ENCODE data around the gene SIM2. TPM values are rescaled to one million over a fixed set of nuclear protein-coding genes. Genes with fewer than 3 reads are reported as not detected.

The SIM2 gene
- total RNA-seq, 4 donors from 2014 or later: 0.42 TPM; not detected in 3

- H3K27ac ChIP-seq (replicated peaks in 1 of 4): no peak overlapping the region
- intact Hi-C loops (cut with DNase I): no loop called here
- WGBS: 72% methylated on average over 5 of the region's 7 CpGs
- peaks cover 15 to 25% (median 15%) of the 10 kb centered on the region in 4 donors for H3K4me1 ChIP-seq
- peaks cover 0 to 4% (median 0%) of the 10 kb centered on the region in 4 donors for H3K9me3 ChIP-seq
- no peak for TF ChIP-seq POLR2AphosphoS5 (IDR thresholded peaks at IDR 0.05)
- no peak for TF ChIP-seq POLR2A (IDR thresholded peaks at IDR 0.05; ENCODE audit: low read depth)
- no peak for DNase-seq (ENCODE audit: extremely low spot score)
- H3K27me3 ChIP-seq: peaks cover 0 to 97% (median 39%) of the 10 kb centered on the region in 4 donors
- H3K36me3 ChIP-seq: no peaks in the 10 kb centered on the region
- no peak overlapping the region for H3K4me3 ChIP-seq
Measured at GRCh38 chr21:36689324-36689723, 9.6 kb upstream of the SIM2 start.

GRCh38 chr21:36690628-36691554 lies 8.0 kb upstream of the SIM2 start:
- intact Hi-C loops (cut with DNase I): no loop called here
- H3K27ac ChIP-seq (replicated peaks in 1 of 4): no peak overlapping the region
- peaks cover 0 to 4% (median 0%) of the 10 kb centered on the region in 4 donors for H3K9me3 ChIP-seq
- DNase-seq (ENCODE audit: extremely low spot score): no peak
- H3K27me3 ChIP-seq: peaks cover 0 to 98% (median 55%) of the 10 kb centered on the region in 4 donors
- no peak overlapping the region for H3K4me3 ChIP-seq
- no peaks in the 10 kb centered on the region for H3K36me3 ChIP-seq
- TF ChIP-seq POLR2A (IDR thresholded peaks at IDR 0.05; ENCODE audit: low read depth) (no peak), POLR2AphosphoS5 (IDR thresholded peaks at IDR 0.05) (no peak), EP300 (IDR thresholded peaks at IDR 0.05) (no peak), CTCF (IDR thresholded peaks at IDR 0.05) (no peak)
- 15% methylated on average over 12 of the region's 12 CpGs for WGBS
- peaks cover 12 to 30% (median 19%) of the 10 kb centered on the region in 4 donors for H3K4me1 ChIP-seq

- 10% methylated on average over 18 of the region's 18 CpGs for WGBS
- H3K36me3 ChIP-seq: no peaks in the 10 kb centered on the region
- H3K4me1 ChIP-seq: peaks cover 12 to 37% (median 21%) of the 10 kb centered on the region in 4 donors
- TF ChIP-seq POLR2A (IDR thresholded peaks at IDR 0.05; ENCODE audit: low read depth) (no peak), CTCF (IDR thresholded peaks at IDR 0.05) (no peak), EP300 (IDR thresholded peaks at IDR 0.05) (no peak), POLR2AphosphoS5 (IDR thresholded peaks at IDR 0.05) (no peak)
- no peak overlapping the region for H3K27ac ChIP-seq (replicated peaks in 1 of 4)
- no peak overlapping the region for H3K4me3 ChIP-seq
- no peak for DNase-seq (ENCODE audit: extremely low spot score)
- peaks cover 0 to 98% (median 62%) of the 10 kb centered on the region in 4 donors for H3K27me3 ChIP-seq
- intact Hi-C loops (cut with DNase I): no loop called here
- peaks cover 0 to 4% (median 0%) of the 10 kb centered on the region in 4 donors for H3K9me3 ChIP-seq
Measured at GRCh38 chr21:36691555-36692041, 7.3 kb upstream of the SIM2 start.

- Histone ChIP-seq H3K9me3 (peaks cover 0 to 4% (median 0%) of the 10 kb centered on the region in 4 donors), H3K27ac (replicated peaks in 1 of 4) (no peak overlapping the region), H3K4me3 (no peak overlapping the region), H3K36me3 (no peaks in the 10 kb centered on the region), H3K27me3 (peaks cover 0 to 98% (median 69%) of the 10 kb centered on the region in 4 donors), H3K4me1 (peaks cover 15 to 44% (median 28%) of the 10 kb centered on the region in 4 donors)
- no peak for DNase-seq (ENCODE audit: extremely low spot score)
- WGBS: 8% methylated on average over 29 of the region's 34 CpGs
- no peak for TF ChIP-seq POLR2A (IDR thresholded peaks at IDR 0.05; ENCODE audit: low read depth)
- intact Hi-C loops (cut with DNase I): no loop called here
Measured at GRCh38 chr21:36692114-36692834, 6.6 kb upstream of the SIM2 start.

- no peak overlapping the region for H3K27ac ChIP-seq (replicated peaks in 1 of 4)
- peaks cover 22 to 51% (median 34%) of the 10 kb centered on the region in 4 donors for H3K4me1 ChIP-seq
- WGBS: 7% methylated on average over 18 of the region's 57 CpGs
- peak overlapping the region in 1 of 4 donors; percentile 13 for H3K4me3 ChIP-seq
- intact Hi-C loops (cut with DNase I): no loop called here
- H3K9me3 ChIP-seq: peaks cover 0 to 4% (median 0%) of the 10 kb centered on the region in 4 donors
- no peak for TF ChIP-seq CTCF (IDR thresholded peaks at IDR 0.05)
- TF ChIP-seq POLR2A (IDR thresholded peaks at IDR 0.05; ENCODE audit: low read depth): no peak
- no peak for TF ChIP-seq EP300 (IDR thresholded peaks at IDR 0.05)
- TF ChIP-seq POLR2AphosphoS5 (IDR thresholded peaks at IDR 0.05): no peak
- DNase-seq (ENCODE audit: extremely low spot score): no peak
- no peaks in the 10 kb centered on the region for H3K36me3 ChIP-seq
- peaks cover 0 to 98% (median 73%) of the 10 kb centered on the region in 4 donors for H3K27me3 ChIP-seq
Measured at GRCh38 chr21:36692835-36693488, 6.0 kb upstream of the SIM2 start.
